ENCODE results near the gene IL9. TPM values are rescaled to one million over a fixed set of nuclear protein-coding genes. Genes with fewer than 3 reads are reported as not detected.

Gene IL9
- total RNA-seq, 1 experiment from 2014 or later, result not detected

DNA sequence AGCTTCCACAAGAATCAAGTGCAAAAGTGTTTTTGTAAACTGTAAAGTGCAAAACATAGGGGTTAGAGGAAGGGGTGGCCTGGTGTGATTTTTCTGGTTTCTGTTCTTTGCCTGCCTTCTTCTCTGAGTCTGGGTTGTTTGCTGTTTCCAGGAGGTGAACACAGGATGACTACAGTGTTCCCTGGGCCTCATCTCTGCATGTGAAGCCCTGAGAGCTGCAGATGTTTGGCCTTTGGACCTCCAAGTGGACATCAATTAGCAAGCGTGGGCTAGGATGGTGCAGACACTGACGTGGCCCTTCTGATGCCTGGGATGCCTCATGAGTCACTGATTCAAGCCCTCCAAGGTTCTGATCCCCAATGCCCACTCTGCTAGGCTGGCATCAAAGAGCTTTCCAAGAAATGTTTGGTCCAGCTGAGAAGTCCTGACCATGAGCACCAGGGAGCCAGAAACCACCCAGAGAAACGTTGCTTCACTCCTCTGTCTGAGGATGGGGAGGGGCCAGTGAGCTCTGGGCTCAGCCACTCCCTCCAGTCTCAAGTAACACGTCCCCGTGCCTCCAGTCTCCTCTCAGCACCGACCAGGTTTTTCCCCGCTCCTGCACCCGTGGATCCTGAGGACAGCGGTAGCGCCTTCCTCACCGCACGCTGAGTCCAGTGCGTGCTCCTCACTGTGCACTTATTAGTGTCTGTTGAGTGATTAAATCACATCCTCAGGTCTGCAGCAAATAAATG, 7.6 kb downstream of the IL9 start:
- no TSS peak for BruUV-seq (replicated peaks)
- H3K36me3 ChIP-seq (ENCODE audit: insufficient read depth, low read length, poor library complexity, severe bottlenecking), result no peaks in the 10 kb centered on the region
- TF ChIP-seq, protein P1, sequence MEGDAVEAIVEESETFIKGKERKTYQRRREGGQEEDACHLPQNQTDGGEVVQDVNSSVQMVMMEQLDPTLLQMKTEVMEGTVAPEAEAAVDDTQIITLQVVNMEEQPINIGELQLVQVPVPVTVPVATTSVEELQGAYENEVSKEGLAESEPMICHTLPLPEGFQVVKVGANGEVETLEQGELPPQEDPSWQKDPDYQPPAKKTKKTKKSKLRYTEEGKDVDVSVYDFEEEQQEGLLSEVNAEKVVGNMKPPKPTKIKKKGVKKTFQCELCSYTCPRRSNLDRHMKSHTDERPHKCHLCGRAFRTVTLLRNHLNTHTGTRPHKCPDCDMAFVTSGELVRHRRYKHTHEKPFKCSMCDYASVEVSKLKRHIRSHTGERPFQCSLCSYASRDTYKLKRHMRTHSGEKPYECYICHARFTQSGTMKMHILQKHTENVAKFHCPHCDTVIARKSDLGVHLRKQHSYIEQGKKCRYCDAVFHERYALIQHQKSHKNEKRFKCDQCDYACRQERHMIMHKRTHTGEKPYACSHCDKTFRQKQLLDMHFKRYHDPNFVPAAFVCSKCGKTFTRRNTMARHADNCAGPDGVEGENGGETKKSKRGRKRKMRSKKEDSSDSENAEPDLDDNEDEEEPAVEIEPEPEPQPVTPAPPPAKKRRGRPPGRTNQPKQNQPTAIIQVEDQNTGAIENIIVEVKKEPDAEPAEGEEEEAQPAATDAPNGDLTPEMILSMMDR (conservative IDR thresholded peaks at IDR 0.05; ENCODE audit: low read depth, low read length), result no peak
- TF ChIP-seq EZH2 (IDR thresholded peaks at IDR 0.05; ENCODE audit: borderline replicate concordance, low read depth, low read length, poor library complexity, severe bottlenecking), result no peak
- no peaks in the 10 kb centered on the region for H3K9me3 ChIP-seq (ENCODE audit: low read depth, low read length, poor library complexity, severe bottlenecking)
- no peak overlapping the region for H3K27ac ChIP-seq (ENCODE audit: low read depth, low read length, poor library complexity, severe bottlenecking)
- peak; percentile 53 for DNase-seq (ENCODE audit: low spot score)
- H3K27me3 ChIP-seq (replicated peaks; ENCODE audit: insufficient read depth, low read depth, low read length, poor library complexity), result peaks cover 13% of the 10 kb centered on the region
- POLR2A ChIA-PET (ENCODE audit: low non-redundant PET), result no interaction called here
- H3K4me3 ChIP-seq (ENCODE audit: low read depth, low read length, poor library complexity, severe bottlenecking), result no peak overlapping the region
- CTCF ChIA-PET, result interaction anchor here (1.7 kb wide), 1 partner anchor 324 kb away, joined by 3 read pairs; no protein-coding TSS in a partner anchor
- intact Hi-C loops (cut with micrococcal nuclease; ENCODE audit: unreplicated experiment), result loop anchor here (1.0 to 10.0 kb wide), 6 partner anchors 174 to 887 kb away; no protein-coding TSS in a partner anchor
- H3K4me1 ChIP-seq (ENCODE audit: insufficient read depth, low read length, poor library complexity, severe bottlenecking), result no peaks in the 10 kb centered on the region

DNA sequence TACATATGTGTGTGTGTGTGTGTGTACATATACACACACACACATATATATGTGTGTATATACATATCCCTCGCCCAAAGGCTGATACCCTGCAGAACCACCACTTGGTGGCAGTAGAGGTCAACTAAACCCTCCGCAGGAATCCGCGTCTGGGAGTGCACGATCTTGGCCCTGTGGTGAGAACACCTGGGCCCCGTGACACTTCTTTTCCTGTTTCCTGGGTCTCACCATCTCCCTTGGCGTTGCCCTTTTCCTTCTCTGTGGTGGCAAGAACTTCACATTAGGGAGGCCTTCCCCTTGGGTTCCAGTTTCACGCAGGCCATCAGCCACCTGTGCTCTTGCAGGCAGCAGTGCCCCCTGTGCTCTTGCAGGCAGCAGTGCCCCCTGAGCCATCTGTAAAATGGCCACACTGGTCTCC, 8.2 kb downstream of the IL9 start:
- no peak for TF ChIP-seq EZH2 (IDR thresholded peaks at IDR 0.05; ENCODE audit: borderline replicate concordance, low read depth, low read length, poor library complexity, severe bottlenecking)
- TF ChIP-seq, protein P1 (conservative IDR thresholded peaks at IDR 0.05; ENCODE audit: low read depth, low read length), result peak; percentile 87
- POLR2A ChIA-PET (ENCODE audit: low non-redundant PET), result no interaction called here
- no TSS peak for BruUV-seq (replicated peaks)
- Histone ChIP-seq H3K27me3 (replicated peaks; ENCODE audit: insufficient read depth, low read depth, low read length, poor library complexity) (peaks cover 18% of the 10 kb centered on the region), H3K36me3 (ENCODE audit: insufficient read depth, low read length, poor library complexity, severe bottlenecking) (no peaks in the 10 kb centered on the region), H3K9me3 (ENCODE audit: low read depth, low read length, poor library complexity, severe bottlenecking) (no peaks in the 10 kb centered on the region), H3K4me3 (ENCODE audit: low read depth, low read length, poor library complexity, severe bottlenecking) (no peak overlapping the region), H3K27ac (ENCODE audit: low read depth, low read length, poor library complexity, severe bottlenecking) (no peak overlapping the region), H3K4me1 (ENCODE audit: insufficient read depth, low read length, poor library complexity, severe bottlenecking) (no peaks in the 10 kb centered on the region)
- CTCF ChIA-PET, result interaction anchor here (1.7 kb wide), 1 partner anchor 325 kb away, joined by 3 read pairs; no protein-coding TSS in a partner anchor
- intact Hi-C loops (cut with micrococcal nuclease; ENCODE audit: unreplicated experiment), result loop anchor here (1.0 to 10.0 kb wide), 6 partner anchors 175 to 887 kb away; no protein-coding TSS in a partner anchor
- DNase-seq (ENCODE audit: low spot score), result peak; percentile 77

DNA sequence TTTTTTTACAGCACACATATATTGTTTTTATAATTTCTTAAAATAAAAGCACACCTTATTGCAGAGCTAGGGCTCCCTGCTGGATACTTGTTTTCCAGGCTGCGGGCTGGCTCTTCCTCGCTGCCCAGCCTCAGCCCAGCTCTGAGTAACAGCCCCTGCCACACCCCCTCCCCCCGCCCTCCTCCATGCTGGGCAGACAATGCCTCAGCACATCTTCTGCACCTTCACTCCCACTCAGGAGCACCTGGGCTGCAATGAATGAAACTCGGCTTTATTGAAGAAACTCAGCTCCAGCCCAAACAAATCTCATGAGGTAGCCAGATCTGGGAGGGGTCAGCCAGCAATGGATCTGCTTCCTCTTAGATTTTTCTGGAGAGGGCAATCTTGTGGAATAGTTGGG, 9.5 kb downstream of the IL9 start:
- ChIA-PET CTCF (no interaction called here), POLR2A (ENCODE audit: low non-redundant PET) (no interaction called here)
- Histone ChIP-seq H3K36me3 (ENCODE audit: insufficient read depth, low read length, poor library complexity, severe bottlenecking) (no peaks in the 10 kb centered on the region), H3K27me3 (replicated peaks; ENCODE audit: insufficient read depth, low read depth, low read length, poor library complexity) (peaks cover 30% of the 10 kb centered on the region), H3K9me3 (ENCODE audit: low read depth, low read length, poor library complexity, severe bottlenecking) (no peaks in the 10 kb centered on the region), H3K27ac (ENCODE audit: low read depth, low read length, poor library complexity, severe bottlenecking) (no peak overlapping the region), H3K4me3 (ENCODE audit: low read depth, low read length, poor library complexity, severe bottlenecking) (no peak overlapping the region), H3K4me1 (ENCODE audit: insufficient read depth, low read length, poor library complexity, severe bottlenecking) (no peaks in the 10 kb centered on the region)
- DNase-seq (ENCODE audit: low spot score), result no peak
- BruUV-seq (replicated peaks), result no TSS peak
- no peak for TF ChIP-seq EZH2 (IDR thresholded peaks at IDR 0.05; ENCODE audit: borderline replicate concordance, low read depth, low read length, poor library complexity, severe bottlenecking)
- TF ChIP-seq, protein P1 (conservative IDR thresholded peaks at IDR 0.05; ENCODE audit: low read depth, low read length), result no peak
- intact Hi-C loops (cut with micrococcal nuclease; ENCODE audit: unreplicated experiment), result loop anchor here (2.0 to 10.0 kb wide), 2 partner anchors 539 to 889 kb away; no protein-coding TSS in a partner anchor

Data from A673 (cell line).